Pancreas (tissue), 10 donors: ENCODE results near the gene CDX1. TPM values are rescaled to one million over a fixed set of nuclear protein-coding genes. Genes with fewer than 3 reads are reported as not detected.

Source experiments
- ATAC-seq, 4 donors: fragments of 200-7000 bp; cut with Tn5 transposase; one replicate each; pipeline versions ENCODE4 v1.8.0 to v1.9.1; 2020; ENCODE audit warnings: mild to moderate bottlenecking in 4 of 4, moderate library complexity in 4 of 4
- DNase-seq, 6 donors: peaks; one replicate each; pipeline ENCODE4 v3.0.0-alpha.2; 2020
- FAIRE-seq: peaks from 2 replicates; lab custom pipeline; 2012; peaks lifted over from hg19 to GRCh38; lab: Jason Lieb, UNC
- H3K27ac ChIP-seq, 4 donors: fragments of 200-600 bp; sonication (generic); 1 replicate in 3 of 4; 2 replicates in 1 of 4; pipeline versions ENCODE4 v1.5.0 to v1.8.0; 2020
- H3K27me3 ChIP-seq, 4 donors: fragments of 200-600 bp; one replicate each; pipeline ENCODE4 v1.8.0; 2021
- H3K36me3 ChIP-seq, 3 donors: fragments of 200-600 bp; sonication (generic) in 1 of 3; one replicate each; pipeline versions ENCODE4 v1.5.0 to v1.8.0; 2020 to 2021
- H3K4me1 ChIP-seq, 3 donors: fragments of 200-600 bp; one replicate each; pipeline ENCODE4 v1.8.0; 2021
- H3K4me3 ChIP-seq, 4 donors: fragments of 200-600 bp; sonication (generic) in 2 of 4; one replicate each; pipeline versions ENCODE4 v1.5.0 to v1.8.0; 2020 to 2021
- H3K9me3 ChIP-seq, 4 donors: fragments of 200-600 bp; one replicate each; pipeline ENCODE4 v1.8.0; 2021
- CTCF ChIP-seq, 4 donors: fragments of 200-600 bp; sonication (generic) in 3 of 4; IDR thresholded peaks; one replicate each; pipeline versions ENCODE4 v1.5.0 to v1.8.0; 2021; ENCODE audit warnings: antibody characterized with exemption in 4 of 4
- WGBS, 2 donors: extraction: QIAGEN DNeasy Blood & Tissue Kit; methylation state at CpG; one replicate each; pipeline ENCODE4 v1.1.7; 2013; 5-methylcytosine and 5-hydroxymethylcytosine counted together
- intact Hi-C, 3 donors: fragments of 100-400 bp; cut with DNase I; formaldehyde crosslinking; loops; one replicate each; pipeline versions ENCODE4 v1.11.1 to v1.14.2; 2022
- polyA plus RNA-seq, 2 donors: library from polyadenylated mRNA; stranded (reverse); fragments of 200-250 nt; gene quantifications; one replicate each; pipeline ENCODE4 v1.2.3, GENCODE V29; 2013
- total RNA-seq, 6 donors: library from RNA; stranded (reverse); fragmentation: NEBNext Ultra II Directional in 4 of 6; extraction: Animal tissue kit (Norgen Biotek cat#: 25700) in 4 of 6; gene quantifications; one replicate each; pipeline versions ENCODE4 v1.2.1 to v1.2.4, GENCODE V29; 2021 to 2023
- donor health status: healthy with polysubstance abuse.
- donor health status: DM: no; HTN: no; CAD: no; lungs with moderate emphysema.
- donor health status: DM: no; HTN: no; CAD: no.
- donor health status: control.
- donor health status: control.
- donor health status: Bipolar disorder and iron deficiency.
- donor health status: DM: yes; HTN: yes; CAD: no.
- donor health status: DM: no; HTN: no; CAD: no.
- donor health status: DM: no; HTN: no; CAD: no.
- donor health status: DM: yes; HTN: yes; CAD: no.

The CDX1 gene
- total and polyA plus RNA-seq, 8 donors: 0.13 to 0.19 (median 0.16) TPM; not detected in 5

- Histone ChIP-seq H3K27ac (no peak overlapping the region), H3K27me3 (peaks cover 0 to 4% (median 0%) of the 10 kb centered on the region in 4 donors), H3K4me3 (no peak overlapping the region), H3K4me1 (no peaks in the 10 kb centered on the region), H3K36me3 (no peaks in the 10 kb centered on the region), H3K9me3 (no peaks in the 10 kb centered on the region)
- no peak for ATAC-seq
- 43 to 70% methylated on average over 3 of the region's 3 CpGs for WGBS, 2 donors
- no peak for DNase-seq
- no peak for FAIRE-seq
- intact Hi-C loops: loop anchor here in 1 of 3 donors (10.0 kb wide), 1 partner anchor 266 kb away; no protein-coding TSS in a partner anchor
- TF ChIP-seq CTCF (IDR thresholded peaks at IDR 0.05): no peak
These were observed 2.3 kb downstream of the CDX1 start for GRCh38 chr5:150168864-150169263.

DNA sequence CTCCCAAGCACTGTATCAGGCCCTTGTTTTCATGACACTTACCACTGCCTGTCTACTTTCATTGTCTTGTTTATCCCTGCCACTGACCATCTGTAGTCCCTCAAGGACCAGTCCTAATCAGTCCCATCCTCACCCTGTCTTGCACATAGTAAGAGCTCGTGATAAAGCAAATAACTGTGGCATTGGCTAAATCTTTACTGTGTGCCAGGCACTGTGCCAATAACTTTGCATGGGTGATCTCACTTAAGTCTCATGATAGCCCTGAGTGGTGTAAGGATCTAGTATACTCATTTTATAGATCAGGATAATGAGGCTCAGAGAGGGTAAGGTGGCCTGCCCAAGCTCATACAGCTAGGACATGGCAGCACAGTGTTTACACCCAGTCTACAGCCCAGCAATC lies 5.6 kb downstream of the CDX1 start:
- H3K27ac ChIP-seq: no peak overlapping the region
- FAIRE-seq: no peak
- no peak for ATAC-seq
- H3K4me3 ChIP-seq: no peak overlapping the region
- peaks cover 0 to 3% (median 0%) of the 10 kb centered on the region in 4 donors for H3K27me3 ChIP-seq
- no peaks in the 10 kb centered on the region for H3K9me3 ChIP-seq
- TF ChIP-seq CTCF (IDR thresholded peaks at IDR 0.05): no peak
- no peak for DNase-seq
- H3K4me1 ChIP-seq: no peaks in the 10 kb centered on the region
- WGBS, 2 donors: 32 to 40% methylated on average over 1 of the region's 1 CpG
- intact Hi-C loops: no loop called here
- no peaks in the 10 kb centered on the region for H3K36me3 ChIP-seq

GRCh38 chr5:150172556-150172955 lies 6.0 kb downstream of the CDX1 start:
- Histone ChIP-seq H3K36me3 (no peaks in the 10 kb centered on the region), H3K4me1 (no peaks in the 10 kb centered on the region), H3K9me3 (no peaks in the 10 kb centered on the region), H3K4me3 (no peak overlapping the region), H3K27me3 (no peaks in the 10 kb centered on the region), H3K27ac (no peak overlapping the region)
- intact Hi-C loops: no loop called here
- DNase-seq (no peak), ATAC-seq (no peak), FAIRE-seq (no peak)
- no peak for TF ChIP-seq CTCF (IDR thresholded peaks at IDR 0.05)
- WGBS, 2 donors: 78 to 86% methylated on average over 4 of the region's 4 CpGs

- intact Hi-C loops: no loop called here
- no peaks in the 10 kb centered on the region for H3K9me3 ChIP-seq
- H3K27me3 ChIP-seq: no peaks in the 10 kb centered on the region
- 75 to 81% methylated on average over 3 of the region's 3 CpGs for WGBS, 2 donors
- DNase-seq: no peak
- H3K4me1 ChIP-seq: no peaks in the 10 kb centered on the region
- no peak for TF ChIP-seq CTCF (IDR thresholded peaks at IDR 0.05)
- no peaks in the 10 kb centered on the region for H3K36me3 ChIP-seq
- no peak for ATAC-seq
- H3K4me3 ChIP-seq: no peak overlapping the region
- FAIRE-seq: no peak
- no peak overlapping the region for H3K27ac ChIP-seq
These were observed 6.6 kb downstream of the CDX1 start for GRCh38 chr5:150173161-150173560.

- Histone ChIP-seq H3K27me3 (no peaks in the 10 kb centered on the region), H3K4me1 (no peaks in the 10 kb centered on the region), H3K4me3 (no peak overlapping the region), H3K36me3 (no peaks in the 10 kb centered on the region), H3K9me3 (no peaks in the 10 kb centered on the region), H3K27ac (no peak overlapping the region)
- intact Hi-C loops: no loop called here
- FAIRE-seq (no peak), ATAC-seq (no peak), DNase-seq (no peak)
- no peak for TF ChIP-seq CTCF (IDR thresholded peaks at IDR 0.05)
- 87 to 93% methylated on average over 6 of the region's 6 CpGs for WGBS, 2 donors
These were observed 7.7 kb downstream of the CDX1 start for GRCh38 chr5:150174285-150174684.
